GM12864 (cell line): ENCODE data around the gene FHOD3.

Experiments used
- DNase-seq: peaks from one replicate; pipeline ENCODE4 v3.0.0-alpha.2; 2011; ENCODE audit warnings: low read depth
- H3K4me3 ChIP-seq: 2 replicates; pipeline ENCODE4 v1.5.1; 2011; ENCODE audit warnings: mild to moderate bottlenecking, low read depth, low read length, control low read depth
- CTCF ChIP-seq: IDR thresholded peaks from 2 replicates; pipeline ENCODE4 v1.5.1; 2011; ENCODE audit warnings: low read depth, mild to moderate bottlenecking, moderate library complexity, low read length, control low read depth, inconsistent platforms; ENCODE audit errors: missing control alignments

Gene FHOD3

GRCh38 chr18:36464126-36464651 is 166.7 kb downstream of the FHOD3 start:
- TF ChIP-seq CTCF: no peak
- no peak overlapping the region for H3K4me3 ChIP-seq
- no peak for DNase-seq

GRCh38 chr18:36465276-36465675 is 167.8 kb downstream of the FHOD3 start:
- TF ChIP-seq CTCF: no peak
- no peak for DNase-seq
- no peak overlapping the region for H3K4me3 ChIP-seq

GRCh38 chr18:36465970-36466369 is 168.5 kb downstream of the FHOD3 start:
- no peak for DNase-seq
- no peak overlapping the region for H3K4me3 ChIP-seq
- no peak for TF ChIP-seq CTCF

GRCh38 chr18:36467614-36468013 is 170.1 kb downstream of the FHOD3 start:
- no peak for TF ChIP-seq CTCF
- H3K4me3 ChIP-seq: no peak overlapping the region

GRCh38 chr18:36468161-36468560 is 170.6 kb downstream of the FHOD3 start:
- no peak overlapping the region for H3K4me3 ChIP-seq
- no peak for DNase-seq
- no peak for TF ChIP-seq CTCF

More at GRCh38 chr18:36467614-36468013, 170.1 kb downstream of the FHOD3 start:
- DNase-seq: no peak

- DNase-seq: no peak
- TF ChIP-seq CTCF: no peak
- no peak overlapping the region for H3K4me3 ChIP-seq
These were observed 171.9 kb downstream of the FHOD3 start for GRCh38 chr18:36469461-36469860.

GRCh38 chr18:36470896-36471295 is 173.4 kb downstream of the FHOD3 start:
- TF ChIP-seq CTCF: no peak
- DNase-seq: no peak
- H3K4me3 ChIP-seq: no peak overlapping the region
